MG63 (cell line): ENCODE data around the gene BBS2. TPM values are rescaled to one million over a fixed set of nuclear protein-coding genes. Genes with fewer than 3 reads are reported as not detected.
A peak's percentile ranks its signal among the peaks of the same experiment; 100 is the strongest.
"Not testable (repeated sequence)": the region's sequence is repeated elsewhere in the genome, so short reads cannot be mapped to it uniquely, and the experiment has no call there.

Source experiments
- DNase-seq: peaks from one replicate; pipeline ENCODE4 v3.0.0-alpha.2; 2020
- H3K27me3 ChIP-seq: fragments of 250-450 bp; sonication (Bioruptor Pico); 2 replicates; pipeline ENCODE4 v1.5.1; 2020; ENCODE audit warnings: mild to moderate bottlenecking, moderate library complexity
- H3K36me3 ChIP-seq: fragments of 250-450 bp; sonication (Bioruptor Pico); 2 replicates; pipeline ENCODE4 v1.5.1; 2020; ENCODE audit warnings: mild to moderate bottlenecking, moderate library complexity
- H3K4me3 ChIP-seq: fragments of 250-450 bp; sonication (Bioruptor Pico); 2 replicates; pipeline ENCODE4 v1.5.1; 2020; ENCODE audit warnings: mild to moderate bottlenecking, moderate library complexity
- H3K9me3 ChIP-seq: fragments of 250-450 bp; sonication (Bioruptor Pico); 2 replicates; pipeline ENCODE4 v1.5.1; 2020; ENCODE audit warnings: mild to moderate bottlenecking, moderate library complexity
- total RNA-seq: library from RNA; depleted of rRNA; stranded (reverse); fragments of >200 nt; shearing (Covaris generic); gene quantifications from 2 replicates; pipeline ENCODE4 v1.2.3, GENCODE V29; 2014; ENCODE audit warnings: low replicate concordance

Gene BBS2
- total RNA-seq, 1 experiment from 2014 or later: 141 TPM

- H3K27me3 ChIP-seq: no peaks in the 10 kb centered on the region
Observed at GRCh38 chr16:56491657-56492261, 28.1 kb downstream of the BBS2 start.

GRCh38 chr16:56488868-56489267 is 31.0 kb downstream of the BBS2 start:
- peaks cover 26% of the 10 kb centered on the region for H3K36me3 ChIP-seq
- H3K27me3 ChIP-seq, H3K9me3 ChIP-seq, H3K4me3 ChIP-seq, DNase-seq: not testable (repeated sequence)

More at GRCh38 chr16:56491657-56492261, 28.1 kb downstream of the BBS2 start:
- DNase-seq: no peak
- no peaks in the 10 kb centered on the region for H3K9me3 ChIP-seq
- peaks cover 16% of the 10 kb centered on the region for H3K36me3 ChIP-seq
- no peak overlapping the region for H3K4me3 ChIP-seq

GRCh38 chr16:56488035-56488434 is 31.8 kb downstream of the BBS2 start:
- DNase-seq: no peak
- peaks cover 30% of the 10 kb centered on the region for H3K36me3 ChIP-seq

GRCh38 chr16:56483394-56483793 is 36.4 kb downstream of the BBS2 start:
- Histone ChIP-seq H3K36me3 (peaks cover 56% of the 10 kb centered on the region), H3K27me3 (no peaks in the 10 kb centered on the region), H3K4me3 (no peak overlapping the region), H3K9me3 (no peaks in the 10 kb centered on the region)
- no peak for DNase-seq

More at GRCh38 chr16:56488035-56488434, 31.8 kb downstream of the BBS2 start:
- no peaks in the 10 kb centered on the region for H3K27me3 ChIP-seq
- no peaks in the 10 kb centered on the region for H3K9me3 ChIP-seq
- H3K4me3 ChIP-seq: no peak overlapping the region

- Histone ChIP-seq H3K9me3 (no peaks in the 10 kb centered on the region), H3K27me3 (no peaks in the 10 kb centered on the region), H3K4me3 (no peak overlapping the region), H3K36me3 (peaks cover 62% of the 10 kb centered on the region)
- DNase-seq: no peak
Observed at GRCh38 chr16:56482683-56483236, 37.1 kb downstream of the BBS2 start.

- Histone ChIP-seq H3K9me3 (no peaks in the 10 kb centered on the region), H3K4me3 (no peak overlapping the region), H3K36me3 (peaks cover 71% of the 10 kb centered on the region), H3K27me3 (no peaks in the 10 kb centered on the region)
- DNase-seq: no peak
Observed at GRCh38 chr16:56481468-56482122, 38.2 kb downstream of the BBS2 start.

GRCh38 chr16:56480776-56481467 is 38.9 kb downstream of the BBS2 start:
- Histone ChIP-seq H3K36me3 (peaks cover 78% of the 10 kb centered on the region), H3K27me3 (no peaks in the 10 kb centered on the region), H3K9me3 (no peaks in the 10 kb centered on the region), H3K4me3 (no peak overlapping the region)
- DNase-seq: no peak

GRCh38 chr16:56479469-56479868 is 40.4 kb downstream of the BBS2 start:
- H3K27me3 ChIP-seq: no peaks in the 10 kb centered on the region
- peaks cover 80% of the 10 kb centered on the region for H3K36me3 ChIP-seq
- no peak for DNase-seq
- no peaks in the 10 kb centered on the region for H3K9me3 ChIP-seq
- H3K4me3 ChIP-seq: no peak overlapping the region

GRCh38 chr16:56478281-56479049 is 41.4 kb downstream of the BBS2 start:
- DNase-seq: no peak
- Histone ChIP-seq H3K4me3 (no peak overlapping the region), H3K36me3 (peaks cover 80% of the 10 kb centered on the region), H3K9me3 (no peaks in the 10 kb centered on the region), H3K27me3 (no peaks in the 10 kb centered on the region)

GRCh38 chr16:56477096-56477878 is 42.5 kb downstream of the BBS2 start:
- peaks cover 80% of the 10 kb centered on the region for H3K36me3 ChIP-seq
- no peak overlapping the region for H3K4me3 ChIP-seq
- H3K27me3 ChIP-seq: no peaks in the 10 kb centered on the region
- DNase-seq: peak; percentile 91
- H3K9me3 ChIP-seq: no peaks in the 10 kb centered on the region

GRCh38 chr16:56475201-56475600 is 44.6 kb downstream of the BBS2 start:
- Histone ChIP-seq H3K4me3 (no peak overlapping the region), H3K36me3 (peaks cover 88% of the 10 kb centered on the region), H3K27me3 (no peaks in the 10 kb centered on the region), H3K9me3 (no peaks in the 10 kb centered on the region)
- DNase-seq: no peak

- Histone ChIP-seq H3K4me3 (no peak overlapping the region), H3K36me3 (peaks cover 88% of the 10 kb centered on the region), H3K9me3 (no peaks in the 10 kb centered on the region), H3K27me3 (no peaks in the 10 kb centered on the region)
- no peak for DNase-seq
Observed at GRCh38 chr16:56470666-56471065, 49.2 kb downstream of the BBS2 start.

GRCh38 chr16:56470232-56470631 is 49.6 kb downstream of the BBS2 start:
- H3K4me3 ChIP-seq: no peak overlapping the region
- no peak for DNase-seq
- H3K9me3 ChIP-seq: no peaks in the 10 kb centered on the region
- peaks cover 88% of the 10 kb centered on the region for H3K36me3 ChIP-seq
- no peaks in the 10 kb centered on the region for H3K27me3 ChIP-seq

- no peak for DNase-seq
- no peak overlapping the region for H3K4me3 ChIP-seq
- H3K9me3 ChIP-seq: no peaks in the 10 kb centered on the region
- H3K36me3 ChIP-seq: peaks cover 88% of the 10 kb centered on the region
- no peaks in the 10 kb centered on the region for H3K27me3 ChIP-seq
Observed at GRCh38 chr16:56469748-56470147, 50.1 kb downstream of the BBS2 start.

- Histone ChIP-seq H3K4me3 (no peak overlapping the region), H3K9me3 (no peaks in the 10 kb centered on the region), H3K27me3 (no peaks in the 10 kb centered on the region), H3K36me3 (peaks cover 91% of the 10 kb centered on the region)
- no peak for DNase-seq
Observed at GRCh38 chr16:56468800-56469199, 51.0 kb downstream of the BBS2 start.

- H3K27me3 ChIP-seq: no peaks in the 10 kb centered on the region
- H3K36me3 ChIP-seq: peaks cover 88% of the 10 kb centered on the region
- H3K4me3 ChIP-seq: no peak overlapping the region
- no peak for DNase-seq
- H3K9me3 ChIP-seq: no peaks in the 10 kb centered on the region
Observed at GRCh38 chr16:56466344-56466743, 53.5 kb downstream of the BBS2 start.
